IMR-90 (cell line): Measurements from ENCODE around the gene BUB1B. TPM values are rescaled to one million over a fixed set of nuclear protein-coding genes. Genes with fewer than 3 reads are reported as not detected.
A peak's percentile ranks its signal among the peaks of the same experiment; 100 is the strongest.

ENCODE experiments used
- ATAC-seq: fragments of 200-7000 bp; cut with Tn5 transposase; 2 replicates; pipeline ENCODE4 v1.9.1; 2020; ENCODE audit warnings: low read depth, mild to moderate bottlenecking, moderate library complexity
- BruUV-seq: library from RNA; stranded (reverse); fragments of 400-500 nt; replicated peaks from 2 replicates; lab custom pipeline; 2021; lab: Mats Ljungman, UMichigan
- CTCF ChIA-PET: fragments of 300-600 bp; formaldehyde crosslinking; extraction: SDS; loops from one replicate; lab custom pipeline; 2021; ENCODE audit warnings: antibody characterized with exemption; lab: Yijun Ruan, JAX
- POLR2A ChIA-PET: fragments of 300-600 bp; sonication (Branson Sonifier 250); formaldehyde crosslinking; loops from one replicate; lab custom pipeline; 2022; ENCODE audit warnings: antibody characterized with exemption; ENCODE audit not compliant: unreplicated experiment; lab: Charles Lee
- DNase-seq: peaks from one replicate; pipeline ENCODE4 v3.0.0; 2013
- H2AFZ ChIP-seq: replicated peaks from 2 replicates; pipeline ENCODE3; 2013; ENCODE audit warnings: low read length, mild to moderate bottlenecking; ENCODE audit not compliant: poor library complexity
- H2AK5ac ChIP-seq: 2 replicates; pipeline ENCODE4 v1.6.1; 2013; ENCODE audit warnings: low read depth, low read length, inconsistent platforms
- H2AK9ac ChIP-seq: replicated peaks from 2 replicates; pipeline ENCODE3; 2013; ENCODE audit warnings: mild to moderate bottlenecking, low read depth, low read length, moderate library complexity; ENCODE audit not compliant: poor library complexity
- H2BK120ac ChIP-seq: 2 replicates; pipeline ENCODE4 v1.6.1; 2013; ENCODE audit warnings: low read depth, low read length, inconsistent platforms
- H2BK15ac ChIP-seq: 3 replicates; pipeline ENCODE4 v1.6.1; 2013; ENCODE audit warnings: low read depth, low read length, inconsistent platforms
- H2BK20ac ChIP-seq: 2 replicates; pipeline ENCODE4 v1.6.1; 2013; ENCODE audit warnings: low read depth, mild to moderate bottlenecking, inconsistent platforms, low read length, moderate library complexity
- H2BK5ac ChIP-seq: 2 replicates; pipeline ENCODE4 v1.6.1; 2013; ENCODE audit warnings: mild to moderate bottlenecking, low read depth, low read length, inconsistent platforms; ENCODE audit not compliant: poor library complexity, severe bottlenecking
- H3K14ac ChIP-seq: replicated peaks from 2 replicates; pipeline ENCODE4 v1.6.1; 2013; ENCODE audit warnings: low read depth, low read length, inconsistent platforms
- H3K18ac ChIP-seq: 2 replicates; pipeline ENCODE4 v1.6.1; 2013; ENCODE audit warnings: low read depth, low read length, control low read depth
- H3K23ac ChIP-seq: 2 replicates; pipeline ENCODE4 v1.6.1; 2013; ENCODE audit warnings: low read depth, low read length, inconsistent platforms
- H3K27ac ChIP-seq: 2 replicates; pipeline ENCODE4 v1.5.1; 2013; ENCODE audit warnings: mild to moderate bottlenecking, control low read depth, low read length; ENCODE audit not compliant: insufficient read depth
- H3K27me3 ChIP-seq: 2 replicates; pipeline ENCODE4 v1.6.1; 2013; ENCODE audit warnings: low read length; ENCODE audit not compliant: control insufficient read depth, insufficient read depth
- H3K36me3 ChIP-seq: 2 replicates; pipeline ENCODE4 v1.6.1; 2013; ENCODE audit warnings: low read length, mixed read lengths; ENCODE audit not compliant: control insufficient read depth, insufficient read depth
- H3K4ac ChIP-seq: 2 replicates; pipeline ENCODE4 v1.6.1; 2013; ENCODE audit warnings: low read depth, low read length, inconsistent platforms
- H3K4me1 ChIP-seq: 2 replicates; pipeline ENCODE4 v1.6.1; 2013; ENCODE audit warnings: low read length, mixed read lengths; ENCODE audit not compliant: control insufficient read depth, insufficient read depth
- H3K4me2 ChIP-seq: 2 replicates; pipeline ENCODE4 v1.6.1; 2013; ENCODE audit warnings: low read depth, mild to moderate bottlenecking, control low read depth, low read length, moderate library complexity
- H3K4me3 ChIP-seq: 2 replicates; pipeline ENCODE4 v1.5.1; 2013; ENCODE audit warnings: low read depth, mild to moderate bottlenecking, control low read depth, low read length, moderate library complexity; ENCODE audit not compliant: insufficient read depth
- H3K56ac ChIP-seq: 2 replicates; pipeline ENCODE4 v1.6.1; 2013; ENCODE audit warnings: low read length, inconsistent platforms; ENCODE audit not compliant: insufficient read depth; ENCODE audit errors: extremely low read depth
- H3K79me1 ChIP-seq, 2 experiments: 2 replicates each; pipeline ENCODE4 v1.6.1; 2013; ENCODE audit warnings: low read length in 2 of 2, inconsistent platforms in 1 of 2, low read depth in 1 of 2
- H3K9ac ChIP-seq: 2 replicates; pipeline ENCODE4 v1.6.1; 2013; ENCODE audit warnings: low read depth, low read length, control low read depth
- H3K9me1 ChIP-seq: 2 replicates; pipeline ENCODE4 v1.6.1; 2013; ENCODE audit warnings: low read length, inconsistent platforms; ENCODE audit not compliant: insufficient read depth
- H3K9me3 ChIP-seq: 2 replicates; pipeline ENCODE4 v1.6.1; 2013; ENCODE audit warnings: low read length; ENCODE audit not compliant: control insufficient read depth, insufficient read depth
- H4K20me1 ChIP-seq: 2 replicates; pipeline ENCODE4 v1.6.1; 2013; ENCODE audit warnings: low read length, inconsistent platforms; ENCODE audit not compliant: insufficient read depth
- H4K5ac ChIP-seq: 2 replicates; pipeline ENCODE4 v1.6.1; 2013; ENCODE audit warnings: mild to moderate bottlenecking, low read depth, low read length, control low read depth
- H4K8ac ChIP-seq, 2 experiments: 2 replicates each; pipeline ENCODE4 v1.6.1; 2013; ENCODE audit warnings: low read depth in 2 of 2, low read length in 2 of 2, control low read depth in 1 of 2, inconsistent platforms in 1 of 2
- H4K91ac ChIP-seq: 2 replicates; pipeline ENCODE4 v1.6.1; 2013; ENCODE audit warnings: low read depth, low read length, inconsistent platforms; ENCODE audit not compliant: insufficient read depth
- BHLHE40 ChIP-seq: fragments of 150-350 bp; IDR thresholded peaks from 2 replicates; pipeline ENCODE4 v1.6.1; 2016; ENCODE audit warnings: mild to moderate bottlenecking, low read depth, low read length
- CEBPB ChIP-seq: IDR thresholded peaks from 2 replicates; pipeline ENCODE4 v1.6.1; 2012; ENCODE audit warnings: low read depth, low read length, improper control_type of control experiment
- CHD1 ChIP-seq: IDR thresholded peaks from 2 replicates; pipeline ENCODE4 v1.6.1; 2012; ENCODE audit warnings: low read depth, low read length, improper control_type of control experiment
- FOS ChIP-seq: fragments of 150-350 bp; IDR thresholded peaks from 2 replicates; pipeline ENCODE4 v1.6.1; 2016; ENCODE audit warnings: low read depth, low read length
- MAFK ChIP-seq: IDR thresholded peaks from 2 replicates; pipeline ENCODE4 v1.6.1; 2012; ENCODE audit warnings: low read depth, low read length, improper control_type of control experiment
- MAZ ChIP-seq: IDR thresholded peaks from 2 replicates; pipeline ENCODE4 v1.6.1; 2012; ENCODE audit warnings: low read depth, mild to moderate bottlenecking, low read length, improper control_type of control experiment, moderate library complexity, borderline replicate concordance
- MXI1 ChIP-seq: IDR thresholded peaks from 2 replicates; pipeline ENCODE4 v1.6.1; 2012; ENCODE audit warnings: low read depth, mild to moderate bottlenecking, low read length, moderate library complexity, borderline replicate concordance
- NFE2L2 ChIP-seq: fragments of 150-350 bp; IDR thresholded peaks from 2 replicates; pipeline ENCODE4 v1.6.1; 2016; ENCODE audit warnings: low read depth, mild to moderate bottlenecking, low read length
- POLR2A ChIP-seq: IDR thresholded peaks from 2 replicates; pipeline ENCODE4 v1.6.1; 2012; ENCODE audit warnings: mild to moderate bottlenecking, low read depth, low read length
- RAD21 ChIP-seq: IDR thresholded peaks from 2 replicates; pipeline ENCODE4 v1.6.1; 2012; ENCODE audit warnings: low read length, improper control_type of control experiment
- RCOR1 ChIP-seq: IDR thresholded peaks from 2 replicates; pipeline ENCODE4 v1.6.1; 2012; ENCODE audit warnings: mild to moderate bottlenecking, low read length, improper control_type of control experiment; ENCODE audit not compliant: insufficient replicate concordance
- RFX5 ChIP-seq: IDR thresholded peaks from 2 replicates; pipeline ENCODE4 v1.8.0; 2012; ENCODE audit warnings: low read depth, mild to moderate bottlenecking, low read length, moderate library complexity
- SMC3 ChIP-seq: fragments of 150-350 bp; IDR thresholded peaks from 2 replicates; pipeline ENCODE4 v1.6.1; 2016; ENCODE audit warnings: low read depth, mild to moderate bottlenecking, antibody characterized with exemption, low read length, moderate library complexity
- WGBS, 2 experiments: methylation state at CpG; one replicate each; pipeline versions ENCODE4 v1.1.5 to v1.1.7; 2013; ENCODE audit warnings: missing lambda C conversion rate in 2 of 2; ENCODE audit not compliant: insufficient read length in 1 of 2; ENCODE audit errors: extremely low coverage in 2 of 2; 5-methylcytosine and 5-hydroxymethylcytosine counted together
- dilution Hi-C: fragments of 300-500 bp; cut with HindIII; formaldehyde crosslinking; loops from one replicate; pipeline ENCODE4 v1.14.3; 2018; ENCODE audit warnings: low sequenced_read_pairs; ENCODE audit not compliant: unreplicated experiment
- in situ Hi-C: fragments of 300-500 bp; cut with MboI; formaldehyde crosslinking; loops from 3 replicates; pipeline ENCODE4 v1.14.3; 2019; ENCODE audit warnings: low sequenced_read_pairs, inconsistent platforms, mixed read lengths
- intact Hi-C: fragments of 100-400 bp; cut with micrococcal nuclease; formaldehyde crosslinking; loops from 2 replicates; pipeline ENCODE4 v1.10.0; 2022
- polyA plus RNA-seq, 3 experiments: library from polyadenylated mRNA; depleted of rRNA; stranded (reverse); fragments of >200 nt; gene quantifications; 2 replicates each; pipeline ENCODE4 v1.2.3, GENCODE V29; 2012; ENCODE audit warnings: low replicate concordance in 1 of 3
- total RNA-seq: library from RNA; depleted of rRNA; stranded (reverse); fragments of >200 nt; gene quantifications from 2 replicates; pipeline ENCODE4 v1.2.3, GENCODE V29; 2012
- TF ChIP-seq, protein P1 (sequence below): fragments of 150-350 bp; IDR thresholded peaks from 2 replicates; pipeline ENCODE4 v1.6.1; 2016; ENCODE audit warnings: low read depth, mild to moderate bottlenecking, low read length, moderate library complexity, borderline replicate concordance
- TF ChIP-seq, protein P2 (sequence below): conservative IDR thresholded peaks from 2 replicates; pipeline ENCODE4 v1.5.1; 2012; ENCODE audit warnings: mild to moderate bottlenecking, low read depth, low read length, improper control_type of control experiment
- TF ChIP-seq, protein P3 (sequence below): fragments of 150-350 bp; IDR thresholded peaks from 2 replicates; pipeline ENCODE4 v1.6.1; 2017; ENCODE audit warnings: mild to moderate bottlenecking, antibody characterized with exemption, low read length, low read depth

BUB1B gene
- total and polyA plus RNA-seq, 2 of the 4 experiments (the other 2 are of a cell fraction), result 15.6 to 24.7 TPM

DNA sequence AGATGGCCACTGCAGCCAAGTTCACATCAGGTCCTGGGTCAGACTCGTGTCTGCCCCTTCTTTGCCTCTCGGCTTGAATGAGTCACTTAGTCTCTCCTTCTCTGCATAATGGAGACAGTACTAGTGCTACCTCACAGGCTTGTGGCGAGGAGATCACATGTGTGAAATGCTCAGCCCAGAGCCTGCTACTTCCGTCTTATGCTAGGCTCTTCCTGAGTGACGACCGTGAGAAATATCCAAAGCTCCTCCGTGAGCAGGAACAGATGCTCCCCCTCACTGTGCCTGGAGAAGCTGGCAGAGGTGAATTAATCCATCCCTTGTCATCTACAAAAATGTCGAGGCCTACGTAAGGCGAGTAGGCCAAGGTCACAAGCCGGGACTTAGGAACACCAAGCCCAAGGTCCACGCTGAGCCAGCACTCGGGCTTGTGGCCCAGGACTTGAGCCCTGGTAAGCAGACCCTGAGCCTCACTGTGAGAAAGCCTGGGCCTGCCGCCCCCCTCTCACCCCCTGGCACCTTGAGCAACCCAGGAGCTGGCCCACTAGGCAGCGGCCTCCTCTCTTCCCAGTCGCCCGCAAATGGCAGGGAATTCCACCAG lies 95.9 kb downstream of the BUB1B start:
- Histone ChIP-seq H2BK15ac (no peak overlapping the region), H2BK5ac (no peak overlapping the region), H2BK20ac (no peak overlapping the region), H3K9ac (no peak overlapping the region), H3K4me1 (peaks cover 3% of the 10 kb centered on the region; the same call in 1 of the 2 replicates), H2AFZ (no peak overlapping the region), H4K8ac (no peak overlapping the region), H3K36me3 (no peaks in the 10 kb centered on the region), H3K79me1 (no peaks in the 10 kb centered on the region), H4K5ac (no peak overlapping the region), H4K20me1 (no peaks in the 10 kb centered on the region), H3K4ac (no peak overlapping the region), H3K56ac (no peak overlapping the region), H4K91ac (no peak overlapping the region), H3K27me3 (peaks cover 37% of the 10 kb centered on the region), H3K4me3 (no peak overlapping the region), H3K18ac (no peak overlapping the region), H3K27ac (no peak overlapping the region), H2AK5ac (no peak overlapping the region), H3K9me1 (peaks cover 4% of the 10 kb centered on the region; the same call in 1 of the 2 replicates), H3K9me3 (no peaks in the 10 kb centered on the region), H3K23ac (no peak overlapping the region), H2BK120ac (no peak overlapping the region), H3K14ac (no peak overlapping the region; the same call in 1 of the 2 replicates), H3K4me2 (no peak overlapping the region), H2AK9ac (peak overlapping the region; percentile 33)
- BruUV-seq, result no TSS peak
- dilution Hi-C loops, result no loop called here
- ChIA-PET CTCF (interaction anchor here (1.0 kb wide), 1 partner anchor 18 kb away, joined by 3 read pairs; the partner anchor contains the start of gene PAK6), POLR2A (no interaction called here)
- TF ChIP-seq SMC3 (no peak), CHD1 (no peak), NFE2L2 (no peak), CEBPB (no peak), RFX5 (no peak), RCOR1 (no peak), MXI1 (no peak), POLR2A (no peak), RAD21 (no peak), BHLHE40 (no peak), FOS (no peak), MAFK (no peak), MAZ (no peak)
- TF ChIP-seq, protein P1, sequence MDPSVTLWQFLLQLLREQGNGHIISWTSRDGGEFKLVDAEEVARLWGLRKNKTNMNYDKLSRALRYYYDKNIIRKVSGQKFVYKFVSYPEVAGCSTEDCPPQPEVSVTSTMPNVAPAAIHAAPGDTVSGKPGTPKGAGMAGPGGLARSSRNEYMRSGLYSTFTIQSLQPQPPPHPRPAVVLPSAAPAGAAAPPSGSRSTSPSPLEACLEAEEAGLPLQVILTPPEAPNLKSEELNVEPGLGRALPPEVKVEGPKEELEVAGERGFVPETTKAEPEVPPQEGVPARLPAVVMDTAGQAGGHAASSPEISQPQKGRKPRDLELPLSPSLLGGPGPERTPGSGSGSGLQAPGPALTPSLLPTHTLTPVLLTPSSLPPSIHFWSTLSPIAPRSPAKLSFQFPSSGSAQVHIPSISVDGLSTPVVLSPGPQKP, result no peak
- TF ChIP-seq, protein P2, sequence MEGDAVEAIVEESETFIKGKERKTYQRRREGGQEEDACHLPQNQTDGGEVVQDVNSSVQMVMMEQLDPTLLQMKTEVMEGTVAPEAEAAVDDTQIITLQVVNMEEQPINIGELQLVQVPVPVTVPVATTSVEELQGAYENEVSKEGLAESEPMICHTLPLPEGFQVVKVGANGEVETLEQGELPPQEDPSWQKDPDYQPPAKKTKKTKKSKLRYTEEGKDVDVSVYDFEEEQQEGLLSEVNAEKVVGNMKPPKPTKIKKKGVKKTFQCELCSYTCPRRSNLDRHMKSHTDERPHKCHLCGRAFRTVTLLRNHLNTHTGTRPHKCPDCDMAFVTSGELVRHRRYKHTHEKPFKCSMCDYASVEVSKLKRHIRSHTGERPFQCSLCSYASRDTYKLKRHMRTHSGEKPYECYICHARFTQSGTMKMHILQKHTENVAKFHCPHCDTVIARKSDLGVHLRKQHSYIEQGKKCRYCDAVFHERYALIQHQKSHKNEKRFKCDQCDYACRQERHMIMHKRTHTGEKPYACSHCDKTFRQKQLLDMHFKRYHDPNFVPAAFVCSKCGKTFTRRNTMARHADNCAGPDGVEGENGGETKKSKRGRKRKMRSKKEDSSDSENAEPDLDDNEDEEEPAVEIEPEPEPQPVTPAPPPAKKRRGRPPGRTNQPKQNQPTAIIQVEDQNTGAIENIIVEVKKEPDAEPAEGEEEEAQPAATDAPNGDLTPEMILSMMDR, result no peak
- TF ChIP-seq, protein P3, sequence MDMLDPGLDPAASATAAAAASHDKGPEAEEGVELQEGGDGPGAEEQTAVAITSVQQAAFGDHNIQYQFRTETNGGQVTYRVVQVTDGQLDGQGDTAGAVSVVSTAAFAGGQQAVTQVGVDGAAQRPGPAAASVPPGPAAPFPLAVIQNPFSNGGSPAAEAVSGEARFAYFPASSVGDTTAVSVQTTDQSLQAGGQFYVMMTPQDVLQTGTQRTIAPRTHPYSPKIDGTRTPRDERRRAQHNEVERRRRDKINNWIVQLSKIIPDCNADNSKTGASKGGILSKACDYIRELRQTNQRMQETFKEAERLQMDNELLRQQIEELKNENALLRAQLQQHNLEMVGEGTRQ, result no peak
- peak; percentile 43 for DNase-seq
- no peak for ATAC-seq
- WGBS, 2 experiments, result 85% methylated on average over 11 of the region's 17 CpGs; no CpG with 5 or more reads in 1 of the 2 experiments
- intact Hi-C loops, result no loop called here
- in situ Hi-C loops, result no loop called here
